HCT116 (cell line): ENCODE data around the gene NOD1. TPM values are rescaled to one million over a fixed set of nuclear protein-coding genes. Genes with fewer than 3 reads are reported as not detected.

Source experiments
- ATAC-seq: fragments of 200-7000 bp; cut with Tn5 transposase; 2 replicates; pipeline ENCODE4 v1.9.1; 2020; ENCODE audit warnings: mild to moderate bottlenecking, moderate library complexity
- BruUV-seq: library from RNA; stranded (reverse); fragments of 400-500 nt; replicated peaks from 2 replicates; lab custom pipeline; 2021; lab: Mats Ljungman, UMichigan
- CTCF ChIA-PET: fragments of 300-600 bp; sonication (Branson Sonifier 250); formaldehyde crosslinking; loops from one replicate; lab custom pipeline; 2021; ENCODE audit warnings: antibody characterized with exemption; lab: Charles Lee
- POLR2A ChIA-PET: fragments of 300-600, 350-600 bp; sonication (Branson Sonifier 250); formaldehyde crosslinking; loops from one replicate; lab custom pipeline; 2021; ENCODE audit warnings: antibody characterized with exemption; lab: Charles Lee
- RAD21 ChIA-PET, 2 experiments: fragments of 300-600 bp; sonication (Branson Sonifier 250); formaldehyde crosslinking; loops; one replicate each; lab custom pipeline; 2023; ENCODE audit warnings: low total read pairs in 2 of 2; ENCODE audit not compliant: uncharacterized antibody in 2 of 2, unreplicated experiment in 2 of 2, low non-redundant PET in 1 of 2; lab: Charles Lee
- DNase-seq: peaks from one replicate; pipeline ENCODE4 v3.0.0-alpha.2; 2010; ENCODE audit warnings: low read depth, low spot score
- H2AFZ ChIP-seq: fragments of 200-600 bp; shearing (Covaris generic), sonication (generic); 2 replicates; pipeline ENCODE4 v1.6.1; 2017; ENCODE audit warnings: low read depth, mixed run types, mixed read lengths, antibody characterized with exemption, low read length; ENCODE audit not compliant: poor library complexity, severe bottlenecking
- H3K27ac ChIP-seq: 2 replicates; pipeline ENCODE4 v1.5.1; 2012; ENCODE audit warnings: low read depth, low read length
- H3K27me3 ChIP-seq: fragments of 200-600 bp; sonication (generic); 2 replicates; pipeline ENCODE4 v1.6.1; 2016; ENCODE audit warnings: mixed run types, low read length, mixed read lengths; ENCODE audit not compliant: insufficient read depth
- H3K36me3 ChIP-seq, 2 experiments: fragments of 200-500 bp in 1 of 2; fragments of 200-600 bp in 1 of 2; sonication (Bioruptor generic) in 1 of 2; sonication (generic) in 1 of 2; 2 replicates each; pipeline versions ENCODE4 v1.5.1 to v1.6.1; 2014 to 2016; ENCODE audit warnings: low read length in 2 of 2, inconsistent platforms in 1 of 2, mixed read lengths in 1 of 2, mixed run types in 1 of 2; ENCODE audit not compliant: insufficient read depth in 2 of 2, control insufficient read depth in 1 of 2
- H3K4me1 ChIP-seq, 2 experiments: fragments of 200-600 bp in 1 of 2; sonication (generic) in 1 of 2; 2 replicates each; pipeline versions ENCODE4 v1.5.1 to v1.6.1; 2012 to 2017; ENCODE audit warnings: low read length in 2 of 2, inconsistent platforms in 1 of 2, mild to moderate bottlenecking in 1 of 2, mixed read lengths in 1 of 2, mixed run types in 1 of 2, moderate library complexity in 1 of 2; ENCODE audit not compliant: insufficient read depth in 2 of 2, control insufficient read depth in 1 of 2
- H3K4me2 ChIP-seq: fragments of 200-600 bp; sonication (generic); 2 replicates; pipeline ENCODE4 v1.6.1; 2017; ENCODE audit warnings: mixed run types, low read length, mixed read lengths
- H3K4me3 ChIP-seq, 2 experiments: fragments of 200-600 bp in 1 of 2; sonication (generic) in 1 of 2; replicated peaks in 1 of 2; 2 replicates each; pipeline ENCODE4 v1.5.1; 2011 to 2016; ENCODE audit warnings: low read length in 2 of 2, control low read depth in 1 of 2, low read depth in 1 of 2, mild to moderate bottlenecking in 1 of 2, mixed read lengths in 1 of 2, mixed run types in 1 of 2
- H3K79me2 ChIP-seq: fragments of 200-600 bp; sonication (generic); 2 replicates; pipeline ENCODE4 v1.6.1; 2017; ENCODE audit warnings: mild to moderate bottlenecking, mixed run types, low read length, moderate library complexity, mixed read lengths; ENCODE audit not compliant: insufficient read depth
- H3K9ac ChIP-seq: fragments of 200-600 bp; sonication (generic); 2 replicates; pipeline ENCODE4 v1.6.1; 2016; ENCODE audit warnings: low read length, mixed read lengths
- H3K9me2 ChIP-seq: fragments of 200-600 bp; sonication (generic), shearing (Covaris generic); 2 replicates; pipeline ENCODE4 v1.6.1; 2017; ENCODE audit warnings: mixed run types, mild to moderate bottlenecking, moderate library complexity; ENCODE audit not compliant: insufficient read depth
- H3K9me3 ChIP-seq, 2 experiments: fragments of 200-500 bp in 1 of 2; fragments of 200-600 bp in 1 of 2; sonication (Bioruptor generic) in 1 of 2; sonication (generic) in 1 of 2; 2 replicates each; pipeline ENCODE4 v1.6.1; 2014 to 2017; ENCODE audit warnings: low read length in 2 of 2, mixed read lengths in 2 of 2, inconsistent platforms in 1 of 2, low read depth in 1 of 2, mild to moderate bottlenecking in 1 of 2, mixed run types in 1 of 2, moderate library complexity in 1 of 2; ENCODE audit not compliant: control insufficient read depth in 1 of 2, insufficient read depth in 1 of 2
- H4K20me1 ChIP-seq: fragments of 200-600 bp; sonication (generic), shearing (Covaris generic); 2 replicates; pipeline ENCODE4 v1.6.1; 2017; ENCODE audit warnings: mixed run types, mild to moderate bottlenecking, moderate library complexity; ENCODE audit not compliant: insufficient read depth
- CBX3 ChIP-seq: IDR thresholded peaks from 2 replicates; pipeline ENCODE4 v1.6.1; 2012; ENCODE audit warnings: low read depth
- CEBPB ChIP-seq: IDR thresholded peaks from 2 replicates; pipeline ENCODE4 v1.6.1; 2012; ENCODE audit warnings: low read depth
- ELF1 ChIP-seq: IDR thresholded peaks from 2 replicates; pipeline ENCODE4 v1.6.1; 2012; ENCODE audit warnings: low read depth, borderline replicate concordance
- SIN3A ChIP-seq: IDR thresholded peaks from 2 replicates; pipeline ENCODE4 v1.6.1; 2012; ENCODE audit warnings: low read depth
- SP1 ChIP-seq: IDR thresholded peaks from 2 replicates; pipeline ENCODE4 v1.6.1; 2012; ENCODE audit warnings: low read depth
- intact Hi-C: fragments of 100-400 bp; cut with micrococcal nuclease; formaldehyde crosslinking; loops from 2 replicates; pipeline ENCODE4 v1.10.0; 2022
- total RNA-seq: library from RNA; stranded (reverse); gene quantifications from one replicate; pipeline ENCODE4 v1.2.1, GENCODE V29; 2021; ENCODE audit not compliant: unreplicated experiment
- TF ChIP-seq, protein P1 (sequence below): IDR thresholded peaks from 2 replicates; pipeline ENCODE4 v1.6.1; 2012
- TF ChIP-seq, protein P2 (sequence below): IDR thresholded peaks from 2 replicates; pipeline ENCODE4 v1.6.1; 2011; ENCODE audit warnings: mild to moderate bottlenecking, low read length, moderate library complexity; ENCODE audit not compliant: insufficient replicate concordance; ENCODE audit errors: extremely low read depth
- TF ChIP-seq, protein P3 (sequence below): IDR thresholded peaks from 2 replicates; pipeline ENCODE4 v1.6.1; 2012; ENCODE audit warnings: low read depth

Gene NOD1
- total RNA-seq, 1 experiment from 2014 or later, result 5.9 TPM

DNA sequence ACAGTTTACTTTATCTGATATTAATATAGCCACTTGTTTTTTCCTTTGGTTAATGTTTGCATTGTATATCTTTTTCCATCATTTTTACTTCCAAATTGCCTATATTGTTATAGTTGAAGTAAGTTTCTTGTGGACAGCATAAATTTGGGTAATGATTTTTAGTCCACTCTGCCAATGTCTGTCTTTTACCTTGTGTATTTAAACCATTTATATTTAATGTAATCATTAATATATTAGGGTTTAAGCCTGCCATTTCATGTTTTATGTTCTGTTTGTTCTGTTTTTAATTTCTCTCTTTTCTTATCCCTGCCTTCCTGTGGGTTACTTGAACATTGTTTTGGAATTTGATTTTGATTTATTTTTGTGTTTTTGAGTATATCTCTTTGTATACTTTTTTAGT is 12.8 kb upstream of the NOD1 start:
- no peak for ATAC-seq
- no peak overlapping the region for H2AFZ ChIP-seq
- H3K9ac ChIP-seq, result no peak overlapping the region
- no peaks in the 10 kb centered on the region for H3K27me3 ChIP-seq
- TF ChIP-seq, protein P1, sequence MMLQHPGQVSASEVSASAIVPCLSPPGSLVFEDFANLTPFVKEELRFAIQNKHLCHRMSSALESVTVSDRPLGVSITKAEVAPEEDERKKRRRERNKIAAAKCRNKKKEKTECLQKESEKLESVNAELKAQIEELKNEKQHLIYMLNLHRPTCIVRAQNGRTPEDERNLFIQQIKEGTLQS, result no peak
- peak; percentile 56; the same call in 1 of the 2 replicates for TF ChIP-seq CBX3
- H3K9me3 ChIP-seq, result peaks cover 0 to 4% of the 10 kb centered on the region in 2 experiments; a peak in 2 of 4 replicates
- no TSS peak for BruUV-seq
- H4K20me1 ChIP-seq, result no peaks in the 10 kb centered on the region
- H3K9me2 ChIP-seq, result no peaks in the 10 kb centered on the region
- H3K4me2 ChIP-seq, result no peak overlapping the region
- no peaks in the 10 kb centered on the region for H3K4me1 ChIP-seq
- no peak for DNase-seq
- RAD21 ChIA-PET, result no interaction called here
- intact Hi-C loops, result no loop called here
- POLR2A ChIA-PET, result no interaction called here
- no peaks in the 10 kb centered on the region for H3K79me2 ChIP-seq
- no peak overlapping the region for H3K4me3 ChIP-seq
- H3K36me3 ChIP-seq, result no peaks in the 10 kb centered on the region; a peak in 2 of 4 replicates
- H3K27ac ChIP-seq, result no peak overlapping the region
- CTCF ChIA-PET, result no interaction called here

DNA sequence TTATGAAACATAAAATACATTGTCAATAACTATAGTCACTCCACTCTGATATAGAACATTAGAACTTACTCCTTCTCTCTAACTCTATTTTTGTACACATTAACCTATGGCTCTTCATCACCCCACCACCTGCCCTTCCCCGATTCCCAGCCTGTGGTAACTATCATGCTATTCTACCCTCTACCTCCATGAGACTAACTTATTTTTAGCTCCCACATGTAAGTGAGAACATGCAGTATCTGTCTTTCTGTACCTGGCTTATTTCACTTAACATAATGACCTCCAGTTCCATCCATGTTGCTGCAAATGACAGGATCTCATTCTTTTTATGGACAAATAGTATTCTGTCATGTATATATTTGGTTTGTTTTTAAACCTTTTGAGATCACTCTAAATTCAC is 8.8 kb upstream of the NOD1 start:
- Histone ChIP-seq H4K20me1 (no peaks in the 10 kb centered on the region), H3K79me2 (no peaks in the 10 kb centered on the region), H3K27ac (no peak overlapping the region), H2AFZ (no peak overlapping the region), H3K4me2 (no peak overlapping the region), H3K9ac (no peak overlapping the region), H3K36me3 (no peaks in the 10 kb centered on the region), H3K9me2 (no peaks in the 10 kb centered on the region), H3K4me1 (no peaks in the 10 kb centered on the region), H3K9me3 (peaks cover 0 to 4% of the 10 kb centered on the region in 2 experiments; a peak in 2 of 4 replicates), H3K4me3 (no peak overlapping the region), H3K27me3 (no peaks in the 10 kb centered on the region)
- POLR2A ChIA-PET, result no interaction called here
- DNase-seq, result no peak
- CTCF ChIA-PET, result no interaction called here
- TF ChIP-seq SP1 (no peak), ELF1 (no peak), CEBPB (no peak), SIN3A (no peak)
- TF ChIP-seq, protein P2, sequence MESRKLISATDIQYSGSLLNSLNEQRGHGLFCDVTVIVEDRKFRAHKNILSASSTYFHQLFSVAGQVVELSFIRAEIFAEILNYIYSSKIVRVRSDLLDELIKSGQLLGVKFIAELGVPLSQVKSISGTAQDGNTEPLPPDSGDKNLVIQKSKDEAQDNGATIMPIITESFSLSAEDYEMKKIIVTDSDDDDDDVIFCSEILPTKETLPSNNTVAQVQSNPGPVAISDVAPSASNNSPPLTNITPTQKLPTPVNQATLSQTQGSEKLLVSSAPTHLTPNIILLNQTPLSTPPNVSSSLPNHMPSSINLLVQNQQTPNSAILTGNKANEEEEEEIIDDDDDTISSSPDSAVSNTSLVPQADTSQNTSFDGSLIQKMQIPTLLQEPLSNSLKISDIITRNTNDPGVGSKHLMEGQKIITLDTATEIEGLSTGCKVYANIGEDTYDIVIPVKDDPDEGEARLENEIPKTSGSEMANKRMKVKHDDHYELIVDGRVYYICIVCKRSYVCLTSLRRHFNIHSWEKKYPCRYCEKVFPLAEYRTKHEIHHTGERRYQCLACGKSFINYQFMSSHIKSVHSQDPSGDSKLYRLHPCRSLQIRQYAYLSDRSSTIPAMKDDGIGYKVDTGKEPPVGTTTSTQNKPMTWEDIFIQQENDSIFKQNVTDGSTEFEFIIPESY, result no peak
- TF ChIP-seq, protein P3, sequence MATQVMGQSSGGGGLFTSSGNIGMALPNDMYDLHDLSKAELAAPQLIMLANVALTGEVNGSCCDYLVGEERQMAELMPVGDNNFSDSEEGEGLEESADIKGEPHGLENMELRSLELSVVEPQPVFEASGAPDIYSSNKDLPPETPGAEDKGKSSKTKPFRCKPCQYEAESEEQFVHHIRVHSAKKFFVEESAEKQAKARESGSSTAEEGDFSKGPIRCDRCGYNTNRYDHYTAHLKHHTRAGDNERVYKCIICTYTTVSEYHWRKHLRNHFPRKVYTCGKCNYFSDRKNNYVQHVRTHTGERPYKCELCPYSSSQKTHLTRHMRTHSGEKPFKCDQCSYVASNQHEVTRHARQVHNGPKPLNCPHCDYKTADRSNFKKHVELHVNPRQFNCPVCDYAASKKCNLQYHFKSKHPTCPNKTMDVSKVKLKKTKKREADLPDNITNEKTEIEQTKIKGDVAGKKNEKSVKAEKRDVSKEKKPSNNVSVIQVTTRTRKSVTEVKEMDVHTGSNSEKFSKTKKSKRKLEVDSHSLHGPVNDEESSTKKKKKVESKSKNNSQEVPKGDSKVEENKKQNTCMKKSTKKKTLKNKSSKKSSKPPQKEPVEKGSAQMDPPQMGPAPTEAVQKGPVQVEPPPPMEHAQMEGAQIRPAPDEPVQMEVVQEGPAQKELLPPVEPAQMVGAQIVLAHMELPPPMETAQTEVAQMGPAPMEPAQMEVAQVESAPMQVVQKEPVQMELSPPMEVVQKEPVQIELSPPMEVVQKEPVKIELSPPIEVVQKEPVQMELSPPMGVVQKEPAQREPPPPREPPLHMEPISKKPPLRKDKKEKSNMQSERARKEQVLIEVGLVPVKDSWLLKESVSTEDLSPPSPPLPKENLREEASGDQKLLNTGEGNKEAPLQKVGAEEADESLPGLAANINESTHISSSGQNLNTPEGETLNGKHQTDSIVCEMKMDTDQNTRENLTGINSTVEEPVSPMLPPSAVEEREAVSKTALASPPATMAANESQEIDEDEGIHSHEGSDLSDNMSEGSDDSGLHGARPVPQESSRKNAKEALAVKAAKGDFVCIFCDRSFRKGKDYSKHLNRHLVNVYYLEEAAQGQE, result no peak
- ATAC-seq, result no peak
- RAD21 ChIA-PET, result no interaction called here
- intact Hi-C loops, result no loop called here
- BruUV-seq, result no TSS peak
